ENCODE measurements around the gene NUDT13.
"Not testable (repeated sequence)": the region's sequence is repeated elsewhere in the genome, so short reads cannot be mapped to it uniquely, and the experiment has no call there.

Gene NUDT13

DNA sequence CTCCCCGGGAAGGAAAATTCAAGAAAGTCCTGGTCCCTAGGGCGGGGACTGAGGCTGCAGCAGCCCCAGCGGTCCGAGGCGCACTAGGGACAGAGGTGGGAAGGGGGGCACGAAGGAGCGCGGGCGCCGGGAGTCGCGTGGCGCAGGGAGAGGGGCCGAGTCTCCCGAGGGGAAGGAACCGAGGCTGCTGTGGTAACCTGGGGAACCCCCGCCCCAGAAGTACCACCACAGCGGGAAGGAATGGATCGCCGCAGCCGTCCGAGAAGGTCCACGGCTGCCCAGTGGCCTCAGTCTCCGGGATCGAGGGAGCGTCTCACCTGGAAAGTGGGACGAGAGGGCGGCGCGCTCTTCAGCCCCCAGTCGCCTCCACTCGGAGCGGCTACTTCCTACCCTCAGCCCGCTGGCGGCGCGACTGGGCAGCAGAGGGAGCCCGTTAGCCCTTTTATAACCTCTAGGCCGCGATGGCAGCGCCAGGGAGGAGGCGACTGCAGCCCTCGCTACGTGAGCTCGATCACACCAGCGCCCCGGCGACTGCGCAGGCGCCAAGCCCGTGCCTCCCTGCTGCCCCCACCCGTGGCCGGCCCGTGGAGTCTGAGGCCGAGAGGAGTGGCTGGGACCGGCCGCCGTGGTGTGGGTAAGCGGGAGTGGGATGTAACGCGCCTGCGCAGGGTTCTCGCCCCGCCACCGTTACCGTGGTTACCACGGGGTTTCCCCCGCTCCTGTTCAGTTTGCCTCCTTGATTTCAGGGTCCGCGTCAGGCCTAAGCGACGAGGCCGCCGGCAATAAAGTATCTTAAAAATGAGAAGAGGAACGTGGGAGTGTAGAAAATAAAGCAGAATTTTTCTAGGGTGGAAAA lies 13.6 kb upstream of the NUDT13 start, which contains the start of gene P4HA1:
Gene P4HA1 (minus strand): TSS at position 418 of the 856 bp plus-strand sequence. CDS start 21,983 bp downstream, outside the sequence.
- Histone ChIP-seq H2AFZ (peak within 1 kb of the TSS; percentile 70), H3K27ac (peak within 1 kb of the TSS; percentile 66), H3K4me2 (ENCODE audit: low read length) (peak within 1 kb of the TSS; percentile 83), H3K4me1 (no peaks in the 10 kb centered on the region), H3K9ac (peak within 1 kb of the TSS; percentile 11), H3K27me3 (ENCODE audit: control insufficient read depth, insufficient read depth, low read length) (no peaks in the 10 kb centered on the region), H3K36me3 (ENCODE audit: control insufficient read depth, insufficient read depth, low read length) (no peaks in the 10 kb centered on the region), H3K4me3 (ENCODE audit: low read depth, low read length) (peak within 1 kb of the TSS; percentile 77), H3K79me2 (peaks cover 5% of the 10 kb centered on the region), H3K9me3 (ENCODE audit: control insufficient read depth, low read length) (no peaks in the 10 kb centered on the region)
- TF ChIP-seq CTCF (IDR thresholded peaks at IDR 0.05), result peak; percentile 86

DNA sequence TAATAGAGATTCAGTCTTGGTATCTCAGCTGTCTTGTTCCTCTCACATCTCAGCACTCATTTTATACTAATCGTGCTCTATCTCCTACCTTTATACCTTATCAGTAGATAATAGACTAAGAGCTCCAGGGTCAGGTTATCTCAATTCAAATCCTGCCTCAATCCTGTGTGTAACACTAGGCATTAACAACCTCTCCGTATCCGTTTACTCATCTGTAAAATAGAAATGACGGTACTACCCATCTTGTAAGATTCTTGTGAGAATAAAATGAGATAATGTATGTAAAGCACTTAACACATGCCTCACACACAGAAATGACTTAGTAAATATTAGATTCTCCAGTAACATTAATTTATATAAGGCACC lies 13.0 kb upstream of the NUDT13 start:
- H3K9ac ChIP-seq, result no peak overlapping the region
- H3K79me2 ChIP-seq, result peaks cover 3% of the 10 kb centered on the region
- peak overlapping the region; percentile 66 for H3K27ac ChIP-seq
- no peaks in the 10 kb centered on the region for H3K27me3 ChIP-seq (ENCODE audit: control insufficient read depth, insufficient read depth, low read length)
- no peaks in the 10 kb centered on the region for H3K9me3 ChIP-seq (ENCODE audit: control insufficient read depth, low read length)
- H3K36me3 ChIP-seq (ENCODE audit: control insufficient read depth, insufficient read depth, low read length), result no peaks in the 10 kb centered on the region
- peak overlapping the region; percentile 77 for H3K4me3 ChIP-seq (ENCODE audit: low read depth, low read length)
- no peaks in the 10 kb centered on the region for H3K4me1 ChIP-seq
- peak overlapping the region; percentile 70 for H2AFZ ChIP-seq
- TF ChIP-seq CTCF (IDR thresholded peaks at IDR 0.05), result no peak
- peak overlapping the region; percentile 75 for H3K4me2 ChIP-seq (ENCODE audit: low read length)

- Histone ChIP-seq H2AFZ (no peak overlapping the region), H3K4me3 (ENCODE audit: low read depth, low read length) (no peak overlapping the region), H3K9ac (no peak overlapping the region), H3K27ac (no peak overlapping the region), H3K4me2 (ENCODE audit: low read length) (no peak overlapping the region), H3K4me1 (no peaks in the 10 kb centered on the region), H3K36me3 (ENCODE audit: control insufficient read depth, insufficient read depth, low read length) (no peaks in the 10 kb centered on the region), H3K9me3 (ENCODE audit: control insufficient read depth, low read length) (no peaks in the 10 kb centered on the region), H3K27me3 (ENCODE audit: control insufficient read depth, insufficient read depth, low read length) (no peaks in the 10 kb centered on the region), H3K79me2 (peaks cover 3% of the 10 kb centered on the region)
- no peak for TF ChIP-seq CTCF (IDR thresholded peaks at IDR 0.05)
These were observed 11.1 kb upstream of the NUDT13 start for GRCh38 chr10:73099141-73099540.

DNA sequence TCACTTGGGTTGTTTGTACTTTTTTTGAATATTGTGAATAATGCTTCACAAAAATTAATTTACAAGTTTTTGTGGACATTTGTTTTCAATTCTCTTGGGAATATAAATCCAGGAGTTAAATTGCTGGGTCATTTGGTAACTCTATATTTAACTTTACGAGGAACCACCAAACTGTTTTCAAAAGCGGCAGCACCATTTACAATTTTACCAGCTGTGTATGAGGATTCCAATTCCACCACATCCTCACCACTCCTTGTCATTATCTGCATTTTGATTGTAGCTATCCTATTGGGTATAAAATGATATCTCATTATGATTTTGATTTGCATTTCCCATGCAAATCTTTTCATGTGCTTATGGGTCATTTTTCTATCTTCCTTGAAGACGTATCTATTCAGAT lies 4.0 kb upstream of the NUDT13 start:
- H3K9ac ChIP-seq, result no peak overlapping the region
- no peaks in the 10 kb centered on the region for H3K79me2 ChIP-seq
- no peaks in the 10 kb centered on the region for H3K4me1 ChIP-seq
- H3K36me3 ChIP-seq (ENCODE audit: control insufficient read depth, insufficient read depth, low read length), result no peaks in the 10 kb centered on the region
- H3K27me3 ChIP-seq (ENCODE audit: control insufficient read depth, insufficient read depth, low read length), result no peaks in the 10 kb centered on the region
- H3K4me2 ChIP-seq (ENCODE audit: low read length), result no peak overlapping the region
- TF ChIP-seq CTCF (IDR thresholded peaks at IDR 0.05), result no peak
- no peak overlapping the region for H3K27ac ChIP-seq
- H3K4me3 ChIP-seq (ENCODE audit: low read depth, low read length), result no peak overlapping the region
- H2AFZ ChIP-seq, result no peak overlapping the region
- H3K9me3 ChIP-seq (ENCODE audit: control insufficient read depth, low read length), result no peaks in the 10 kb centered on the region

DNA sequence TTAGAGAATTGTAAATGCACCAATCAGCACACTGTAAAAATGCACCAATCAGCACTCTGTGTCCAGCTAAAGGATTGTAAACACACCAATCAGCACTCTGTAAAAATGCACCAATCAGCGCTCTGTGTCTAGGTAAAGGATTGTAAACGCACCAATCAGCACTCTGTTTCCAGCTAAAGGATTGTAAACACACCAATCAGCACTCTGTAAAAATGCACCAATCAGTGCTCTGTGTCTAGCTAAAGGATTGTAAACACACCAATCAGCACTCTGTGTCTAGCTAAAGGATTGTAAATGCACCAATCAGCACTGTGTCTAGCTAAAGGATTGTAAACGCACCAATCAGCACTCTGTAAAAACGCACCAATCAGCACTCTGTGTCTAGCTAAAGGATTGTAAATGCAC lies 1.0 kb upstream of the NUDT13 start:
- not testable (repeated sequence) for H3K27ac ChIP-seq; H3K9me3 ChIP-seq (ENCODE audit: control insufficient read depth, low read length); H3K4me3 ChIP-seq (ENCODE audit: low read depth, low read length); H2AFZ ChIP-seq; H3K27me3 ChIP-seq (ENCODE audit: control insufficient read depth, insufficient read depth, low read length); H3K79me2 ChIP-seq; H3K9ac ChIP-seq; H3K4me2 ChIP-seq (ENCODE audit: low read length); H3K36me3 ChIP-seq (ENCODE audit: control insufficient read depth, insufficient read depth, low read length); H3K4me1 ChIP-seq

DNA sequence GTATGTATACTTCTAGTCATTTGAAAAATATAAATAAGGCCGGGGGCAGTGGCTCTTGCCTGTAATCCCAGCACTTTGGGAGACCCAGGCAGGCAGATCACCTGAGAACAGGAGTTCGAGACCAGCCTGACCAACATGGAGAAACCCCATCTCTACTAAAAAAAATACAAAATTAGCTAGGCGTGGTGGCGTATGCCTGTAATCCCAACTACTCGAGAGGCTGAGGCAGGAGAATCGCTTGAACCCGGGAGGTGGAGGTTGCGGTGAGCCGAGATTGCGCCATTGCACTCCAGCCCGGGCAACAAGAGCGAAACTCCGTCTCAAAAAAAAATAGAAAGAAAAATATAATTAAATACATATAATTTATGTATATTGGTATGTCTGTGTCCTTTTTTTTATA lies 1.8 kb downstream of the NUDT13 start:
- not testable (repeated sequence) for H3K36me3 ChIP-seq (ENCODE audit: control insufficient read depth, insufficient read depth, low read length); H3K4me2 ChIP-seq (ENCODE audit: low read length); H3K4me1 ChIP-seq; H3K27ac ChIP-seq; H3K9me3 ChIP-seq (ENCODE audit: control insufficient read depth, low read length); H3K4me3 ChIP-seq (ENCODE audit: low read depth, low read length); H3K27me3 ChIP-seq (ENCODE audit: control insufficient read depth, insufficient read depth, low read length); H3K9ac ChIP-seq; H2AFZ ChIP-seq; H3K79me2 ChIP-seq
